Kasumi-1 (cell line): ENCODE measurements around the gene TRIL.

ENCODE experiments used
- DNase-seq, 2 experiments: peaks; one replicate each; lab custom pipeline; 2025; lab: John Stamatoyannopoulos, UW

TRIL gene

GRCh38 chr7:28981161-28981465 lies 23.0 kb upstream of the TRIL start:
- no peak for DNase-seq

DNA sequence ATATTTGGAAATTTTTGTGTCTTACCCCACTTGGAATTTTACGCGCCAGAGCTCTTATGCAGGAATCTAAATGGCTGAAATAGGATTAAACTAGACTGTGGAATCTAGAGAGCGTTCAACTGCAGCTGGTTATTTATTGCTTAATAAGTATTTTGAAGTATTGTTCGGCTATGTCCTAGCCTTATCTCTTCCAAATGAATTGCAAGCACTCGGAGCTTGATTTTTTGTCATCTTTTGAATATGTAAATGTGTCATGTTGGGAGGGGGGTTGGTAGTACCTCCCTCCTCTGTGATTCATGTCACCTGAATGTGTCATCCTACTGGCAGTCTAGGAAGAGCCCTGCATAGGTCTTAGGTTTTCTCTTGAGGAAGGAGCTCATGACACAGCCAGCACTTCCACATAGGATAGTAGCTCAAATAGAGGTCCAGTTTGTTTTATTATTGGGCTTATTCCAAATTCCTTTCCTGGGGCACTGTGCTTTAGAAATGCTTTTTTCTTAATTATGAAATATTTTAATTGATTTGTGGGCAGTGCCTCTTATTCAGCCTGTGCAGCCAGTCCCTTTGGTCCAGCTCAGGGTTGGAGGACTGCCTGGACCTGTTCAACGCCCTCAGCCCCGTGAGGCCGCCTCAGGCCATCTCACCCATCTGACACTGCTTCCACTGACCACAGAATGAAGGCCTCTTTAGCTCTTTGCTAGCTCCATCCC lies 22.5 kb upstream of the TRIL start:
- DNase-seq = no peak

- DNase-seq = no peak
These were observed 21.6 kb upstream of the TRIL start for GRCh38 chr7:28979776-28980175.

DNA sequence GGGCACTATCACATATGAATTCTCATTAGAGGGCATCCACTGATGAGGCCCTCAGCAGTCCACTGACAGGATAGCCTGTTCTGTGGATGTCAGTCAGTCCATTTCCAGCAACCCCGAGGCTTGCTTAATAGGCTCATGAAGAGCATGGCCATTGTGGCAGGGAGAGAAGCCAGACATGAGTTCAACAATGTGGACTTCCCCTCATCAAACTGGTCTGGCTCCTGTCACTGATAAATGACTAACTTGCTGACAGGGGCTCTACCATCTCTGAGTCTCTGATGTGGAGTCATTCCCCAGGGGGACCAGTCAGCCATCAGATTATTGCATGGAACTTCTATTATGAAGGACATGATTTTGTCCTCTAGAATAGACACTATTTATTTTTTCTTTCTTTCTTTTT lies 19.8 kb upstream of the TRIL start:
- DNase-seq = no peak

- DNase-seq = no peak
These were observed 17.9 kb upstream of the TRIL start for GRCh38 chr7:28976022-28976421.

- DNase-seq = no peak
These were observed 15.5 kb upstream of the TRIL start for GRCh38 chr7:28973591-28973990.

GRCh38 chr7:28964056-28964455 lies 5.9 kb upstream of the TRIL start:
- no peak for DNase-seq

GRCh38 chr7:28961972-28962371 lies 3.8 kb upstream of the TRIL start:
- DNase-seq = no peak

DNA sequence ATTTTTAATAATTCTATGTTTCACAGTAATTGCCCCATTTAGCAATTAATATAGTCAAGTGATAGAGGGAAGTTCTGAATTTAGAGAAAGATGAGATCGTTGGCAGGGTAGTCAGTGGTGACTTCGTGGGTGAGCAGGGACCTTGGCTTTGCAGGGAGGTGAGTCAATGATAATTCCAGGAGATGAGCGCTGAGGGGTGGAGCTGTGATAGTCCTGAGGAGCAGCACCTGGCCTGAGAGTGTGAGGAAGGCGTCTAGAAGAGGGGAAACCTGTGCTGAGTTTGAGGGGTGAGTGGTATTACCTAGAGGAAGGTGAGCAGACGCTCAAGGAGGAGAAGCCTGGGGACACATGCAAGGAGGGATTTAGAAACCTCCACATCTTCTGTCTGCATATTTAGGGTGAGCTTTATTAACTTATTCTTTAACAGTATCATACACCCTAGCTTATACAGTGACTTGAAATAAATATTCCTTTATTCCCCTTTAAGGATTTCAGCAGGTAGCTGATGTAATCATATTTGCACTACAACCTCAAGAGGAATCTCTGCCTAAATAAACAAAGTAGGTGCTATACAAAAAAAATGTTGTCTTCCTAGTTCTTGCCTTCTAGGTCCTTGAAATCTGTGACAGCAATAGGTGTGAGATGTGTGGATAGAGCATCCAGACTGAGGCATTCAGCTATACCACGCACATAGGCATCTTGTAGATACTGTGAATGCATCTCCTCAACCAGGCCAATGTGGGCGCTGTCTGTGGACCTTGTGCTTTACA lies 2.1 kb upstream of the TRIL start:
- DNase-seq = no peak

- no peak for DNase-seq
These were observed 834 bp upstream of the TRIL start for GRCh38 chr7:28958980-28959347.

DNA sequence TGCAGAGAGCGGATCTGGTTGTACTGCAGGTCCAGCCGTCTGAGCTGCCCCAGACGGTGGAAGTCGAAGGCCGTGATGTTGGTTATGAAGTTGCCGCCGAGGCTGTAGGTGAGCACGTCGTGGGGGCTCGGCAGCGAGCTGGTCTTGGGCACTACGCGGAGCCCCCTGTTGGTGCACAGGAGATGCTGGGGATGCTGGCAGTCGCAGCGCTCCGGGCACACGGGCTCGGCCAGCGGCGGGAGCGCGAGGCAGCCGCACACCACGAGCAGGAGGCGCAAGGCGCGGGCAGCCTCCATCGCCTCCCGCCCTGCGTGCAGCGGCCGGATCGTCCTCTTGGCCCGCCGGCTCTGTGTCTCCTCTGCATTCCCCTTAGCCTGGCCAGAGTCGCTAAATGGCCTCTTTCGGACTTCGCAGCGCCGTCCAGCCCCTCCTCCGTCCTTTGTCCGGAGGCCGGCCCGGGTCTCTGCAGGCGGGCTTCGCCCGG lies 337 bp downstream of the TRIL start:
- no peak for DNase-seq

DNA sequence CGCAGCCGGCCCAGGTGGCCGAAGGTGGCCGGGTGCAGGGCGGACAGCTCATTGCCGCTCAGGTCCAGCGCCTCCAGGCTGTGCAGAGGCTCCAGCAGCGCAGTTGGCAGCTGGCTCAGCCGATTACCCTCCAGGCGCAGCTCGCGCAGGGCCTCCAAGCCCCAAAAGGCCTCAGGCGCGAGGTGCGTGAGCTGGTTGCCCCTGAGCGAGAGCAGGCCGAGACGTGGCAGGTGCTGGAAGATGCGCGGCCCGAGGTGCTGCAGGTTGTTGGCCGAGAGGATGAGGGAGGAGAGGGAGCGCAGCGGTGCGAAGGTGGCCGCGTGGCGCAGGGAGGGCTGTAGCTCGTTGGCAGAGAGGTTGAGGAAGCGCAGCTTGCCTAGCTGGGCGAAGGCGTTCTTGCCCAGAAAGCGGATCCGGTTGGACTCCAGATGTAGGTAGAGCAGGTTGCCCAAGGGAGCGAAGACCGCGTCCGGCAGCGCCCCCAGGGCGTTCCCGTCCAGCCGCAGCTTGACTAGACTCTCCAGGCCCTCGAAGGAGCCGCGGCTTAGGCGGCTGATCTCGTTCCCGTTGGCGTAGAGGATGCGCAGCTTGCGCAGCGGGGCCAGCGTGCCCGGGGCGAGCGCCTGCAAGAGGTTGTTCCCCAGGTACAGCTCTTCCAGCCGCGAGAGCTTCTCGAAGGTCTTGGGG lies 923 bp downstream of the TRIL start:
- no peak for DNase-seq

GRCh38 chr7:28956608-28957063 lies 1.5 kb downstream of the TRIL start:
- DNase-seq = no peak

DNA sequence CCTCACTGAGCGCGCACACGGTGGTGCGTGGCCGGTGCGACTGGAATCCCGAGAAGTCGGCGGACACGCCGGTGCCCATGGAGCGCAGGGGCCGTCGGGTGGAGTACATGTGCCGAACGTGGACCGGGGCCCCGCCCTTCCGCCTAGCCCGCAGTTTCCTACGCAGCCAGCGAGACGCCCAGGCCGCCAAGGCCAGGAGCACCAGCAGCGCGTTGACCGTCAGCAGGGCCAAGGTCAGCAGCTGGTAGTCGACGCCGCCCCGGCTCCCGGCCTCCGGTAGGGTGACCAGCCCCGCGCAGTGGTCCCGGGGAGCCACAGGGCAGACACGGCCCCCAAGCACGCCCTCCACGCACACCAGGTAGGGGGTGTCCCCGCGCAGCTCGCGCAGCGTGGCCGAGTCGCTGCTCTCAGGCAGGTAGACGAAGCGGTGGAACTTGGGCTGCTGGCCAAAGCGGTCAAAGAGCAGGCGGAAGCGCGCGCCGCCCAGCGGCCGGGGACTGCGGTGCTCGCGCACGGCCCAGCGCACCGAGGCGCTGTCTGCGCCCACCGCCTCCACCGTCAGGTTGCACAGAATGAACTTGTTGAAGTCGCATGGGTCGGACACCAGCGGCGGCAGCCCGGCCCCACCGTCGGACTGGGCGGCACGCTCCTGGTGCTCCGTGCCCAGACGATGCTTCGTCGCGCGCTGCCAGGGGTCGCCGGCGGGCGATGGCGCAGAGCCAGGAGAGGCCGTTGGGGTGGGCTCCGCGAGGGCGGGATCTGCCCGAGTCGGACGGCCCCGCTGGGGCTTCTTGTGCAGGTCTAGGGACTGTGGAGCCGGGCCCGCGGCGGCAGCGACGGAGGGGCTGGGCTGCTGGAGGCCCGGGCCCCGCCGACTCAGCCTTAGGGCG lies 2.2 kb downstream of the TRIL start:
- DNase-seq = no peak

DNA sequence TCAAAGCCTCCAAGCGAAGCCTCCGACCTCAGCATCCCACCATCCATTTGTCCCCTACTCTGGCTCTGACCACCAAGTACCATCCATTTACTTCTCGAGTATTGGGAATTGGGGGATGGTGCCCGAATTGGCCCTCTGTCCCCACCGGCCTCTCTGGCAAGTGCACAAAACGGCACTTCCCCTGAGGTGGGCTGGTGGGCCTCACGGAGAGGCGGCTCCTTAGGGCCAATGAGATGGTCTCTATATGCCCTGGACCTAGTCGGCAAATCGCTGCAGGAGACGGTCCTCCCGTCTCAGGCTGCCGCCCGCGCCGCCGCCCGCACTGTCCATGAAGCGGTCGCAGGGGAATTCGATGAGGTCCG lies 2.8 kb downstream of the TRIL start:
- DNase-seq = no peak

DNA sequence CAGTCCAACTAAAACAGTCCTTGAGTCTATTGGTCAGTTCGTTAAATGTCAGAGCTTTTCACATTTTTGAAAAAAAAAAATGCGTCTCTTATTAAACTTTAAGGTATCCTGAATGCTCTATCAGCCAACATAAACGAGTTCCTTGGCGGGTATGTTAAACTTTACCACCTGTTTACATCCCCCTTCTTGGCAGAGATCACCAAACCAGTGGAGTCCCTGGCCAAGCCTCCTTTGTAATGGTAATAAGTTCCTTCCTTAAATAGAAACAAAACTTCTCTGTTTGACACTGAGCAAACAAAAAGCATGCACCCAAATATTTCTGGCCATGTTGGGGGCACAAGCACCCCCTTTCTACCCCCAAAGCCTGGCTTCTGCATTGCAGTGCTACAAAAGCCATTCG lies 3.2 kb downstream of the TRIL start:
- no peak for DNase-seq

- no peak for DNase-seq
These were observed 3.7 kb downstream of the TRIL start for GRCh38 chr7:28954471-28954870.

DNA sequence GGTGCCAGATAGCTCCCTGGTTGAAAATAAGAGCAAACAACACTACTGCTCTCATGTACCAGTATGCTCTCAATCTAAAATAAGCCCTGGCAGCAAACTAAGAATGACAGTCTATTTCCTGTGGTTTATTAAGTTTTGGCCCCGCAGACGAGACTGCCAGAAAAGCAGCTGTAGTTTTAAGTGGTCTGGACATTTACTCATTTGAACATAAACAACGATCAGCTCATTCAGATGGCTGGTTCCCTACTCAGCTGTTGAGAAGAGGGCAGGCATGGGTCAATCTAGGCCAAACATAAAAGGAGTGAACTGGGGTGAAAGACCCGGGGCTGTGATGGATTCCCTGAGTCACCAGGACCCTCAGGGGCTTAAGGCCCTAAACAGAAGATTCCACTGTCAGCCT lies 4.5 kb downstream of the TRIL start:
- DNase-seq = no peak

DNA sequence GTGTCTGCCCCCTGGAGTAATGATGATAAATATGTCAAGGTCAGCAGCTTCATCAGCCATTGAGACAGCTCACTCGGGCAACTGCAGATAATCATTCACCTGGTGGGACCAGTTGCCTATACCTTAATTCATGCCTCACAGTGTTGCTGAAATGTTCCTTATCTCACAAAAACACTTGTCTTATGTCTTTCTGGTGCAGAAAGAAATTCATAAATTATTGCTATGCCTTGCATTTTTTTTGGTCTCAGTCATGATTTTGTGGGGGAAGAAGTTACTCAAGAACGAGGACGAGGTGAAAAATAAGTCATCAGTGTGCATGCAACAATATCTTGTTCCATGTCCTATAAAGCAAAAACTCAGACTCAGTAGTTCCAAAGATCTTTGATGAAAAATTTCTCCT lies 16.0 kb downstream of the TRIL start:
- no peak for DNase-seq

DNA sequence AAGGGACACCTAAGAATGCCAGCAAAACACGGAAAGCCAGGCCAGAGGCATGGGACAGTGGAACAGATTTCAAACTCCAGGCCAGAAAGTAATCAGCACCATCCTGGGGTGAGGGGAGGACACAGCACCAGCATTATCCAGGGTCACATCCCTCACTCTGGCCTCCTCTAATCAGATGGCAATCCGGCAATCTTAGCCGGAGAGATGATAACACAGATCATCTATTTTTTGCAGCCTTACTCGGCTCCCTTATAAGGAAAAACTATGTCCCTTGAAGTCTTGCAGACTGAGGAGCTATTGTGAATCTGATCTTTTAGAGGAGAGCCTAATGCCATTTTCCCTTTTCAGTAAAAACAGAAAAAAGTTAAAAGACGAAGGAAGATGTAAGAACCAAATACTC lies 16.5 kb downstream of the TRIL start:
- DNase-seq = no peak

DNA sequence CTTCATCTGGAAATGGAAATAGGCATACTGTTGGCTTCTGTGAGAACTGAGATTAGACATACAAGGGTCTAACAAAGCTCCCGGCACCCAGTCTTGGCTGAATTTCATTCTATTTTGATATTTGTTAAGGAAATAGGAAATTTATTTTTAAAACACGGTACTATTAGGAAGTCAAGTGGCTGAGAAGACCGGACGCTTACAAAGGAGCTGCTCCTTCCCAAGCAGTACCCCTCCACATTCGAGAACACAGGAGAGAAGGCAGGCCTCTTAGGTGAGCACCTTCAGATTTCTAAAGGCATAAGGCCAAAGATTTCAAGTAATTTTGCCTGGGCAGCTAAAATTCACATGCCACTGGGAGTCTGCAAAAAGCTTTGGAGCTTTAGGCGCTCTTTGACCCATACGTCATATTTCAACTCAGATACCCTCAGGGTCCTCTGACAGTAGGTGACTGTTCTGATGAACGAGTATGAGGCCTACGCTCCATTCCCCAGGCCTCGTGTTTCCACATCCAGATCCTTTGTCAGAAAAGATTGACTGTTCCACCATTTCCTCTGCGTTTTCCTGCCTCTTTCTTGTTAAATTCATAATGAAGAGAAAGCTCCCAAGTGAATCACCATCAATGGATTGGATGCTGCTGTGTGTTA lies 17.3 kb downstream of the TRIL start:
- no peak for DNase-seq
